IMR-90 (cell line): ENCODE data around the gene FLACC1. TPM values are rescaled to one million over a fixed set of nuclear protein-coding genes. Genes with fewer than 3 reads are reported as not detected.

Experiments
- ATAC-seq: fragments of 200-7000 bp; cut with Tn5 transposase; 2 replicates; pipeline ENCODE4 v1.9.1; 2020; ENCODE audit warnings: low read depth, mild to moderate bottlenecking, moderate library complexity
- BruUV-seq: library from RNA; stranded (reverse); fragments of 400-500 nt; replicated peaks from 2 replicates; lab custom pipeline; 2021; lab: Mats Ljungman, UMichigan
- CTCF ChIA-PET: fragments of 300-600 bp; formaldehyde crosslinking; extraction: SDS; loops from one replicate; lab custom pipeline; 2021; ENCODE audit warnings: antibody characterized with exemption; lab: Yijun Ruan, JAX
- POLR2A ChIA-PET: fragments of 300-600 bp; sonication (Branson Sonifier 250); formaldehyde crosslinking; loops from one replicate; lab custom pipeline; 2022; ENCODE audit warnings: antibody characterized with exemption; ENCODE audit not compliant: unreplicated experiment; lab: Charles Lee
- DNase-seq: peaks from one replicate; pipeline ENCODE4 v3.0.0; 2013
- H2AFZ ChIP-seq: replicated peaks from 2 replicates; pipeline ENCODE3; 2013; ENCODE audit warnings: low read length, mild to moderate bottlenecking; ENCODE audit not compliant: poor library complexity
- H2AK5ac ChIP-seq: 2 replicates; pipeline ENCODE4 v1.6.1; 2013; ENCODE audit warnings: low read depth, low read length, inconsistent platforms
- H2AK9ac ChIP-seq: replicated peaks from 2 replicates; pipeline ENCODE3; 2013; ENCODE audit warnings: mild to moderate bottlenecking, low read depth, low read length, moderate library complexity; ENCODE audit not compliant: poor library complexity
- H2BK120ac ChIP-seq: 2 replicates; pipeline ENCODE4 v1.6.1; 2013; ENCODE audit warnings: low read depth, low read length, inconsistent platforms
- H2BK15ac ChIP-seq: 3 replicates; pipeline ENCODE4 v1.6.1; 2013; ENCODE audit warnings: low read depth, low read length, inconsistent platforms
- H2BK20ac ChIP-seq: 2 replicates; pipeline ENCODE4 v1.6.1; 2013; ENCODE audit warnings: low read depth, mild to moderate bottlenecking, inconsistent platforms, low read length, moderate library complexity
- H2BK5ac ChIP-seq: 2 replicates; pipeline ENCODE4 v1.6.1; 2013; ENCODE audit warnings: mild to moderate bottlenecking, low read depth, low read length, inconsistent platforms; ENCODE audit not compliant: poor library complexity, severe bottlenecking
- H3K14ac ChIP-seq: replicated peaks from 2 replicates; pipeline ENCODE4 v1.6.1; 2013; ENCODE audit warnings: low read depth, low read length, inconsistent platforms
- H3K18ac ChIP-seq: 2 replicates; pipeline ENCODE4 v1.6.1; 2013; ENCODE audit warnings: low read depth, low read length, control low read depth
- H3K23ac ChIP-seq: 2 replicates; pipeline ENCODE4 v1.6.1; 2013; ENCODE audit warnings: low read depth, low read length, inconsistent platforms
- H3K27ac ChIP-seq: 2 replicates; pipeline ENCODE4 v1.5.1; 2013; ENCODE audit warnings: mild to moderate bottlenecking, control low read depth, low read length; ENCODE audit not compliant: insufficient read depth
- H3K27me3 ChIP-seq: 2 replicates; pipeline ENCODE4 v1.6.1; 2013; ENCODE audit warnings: low read length; ENCODE audit not compliant: control insufficient read depth, insufficient read depth
- H3K36me3 ChIP-seq: 2 replicates; pipeline ENCODE4 v1.6.1; 2013; ENCODE audit warnings: low read length, mixed read lengths; ENCODE audit not compliant: control insufficient read depth, insufficient read depth
- H3K4ac ChIP-seq: 2 replicates; pipeline ENCODE4 v1.6.1; 2013; ENCODE audit warnings: low read depth, low read length, inconsistent platforms
- H3K4me1 ChIP-seq: 2 replicates; pipeline ENCODE4 v1.6.1; 2013; ENCODE audit warnings: low read length, mixed read lengths; ENCODE audit not compliant: control insufficient read depth, insufficient read depth
- H3K4me2 ChIP-seq: 2 replicates; pipeline ENCODE4 v1.6.1; 2013; ENCODE audit warnings: low read depth, mild to moderate bottlenecking, control low read depth, low read length, moderate library complexity
- H3K4me3 ChIP-seq: 2 replicates; pipeline ENCODE4 v1.5.1; 2013; ENCODE audit warnings: low read depth, mild to moderate bottlenecking, control low read depth, low read length, moderate library complexity; ENCODE audit not compliant: insufficient read depth
- H3K56ac ChIP-seq: 2 replicates; pipeline ENCODE4 v1.6.1; 2013; ENCODE audit warnings: low read length, inconsistent platforms; ENCODE audit not compliant: insufficient read depth; ENCODE audit errors: extremely low read depth
- H3K79me1 ChIP-seq, 2 experiments: 2 replicates each; pipeline ENCODE4 v1.6.1; 2013; ENCODE audit warnings: low read length in 2 of 2, inconsistent platforms in 1 of 2, low read depth in 1 of 2
- H3K9ac ChIP-seq: 2 replicates; pipeline ENCODE4 v1.6.1; 2013; ENCODE audit warnings: low read depth, low read length, control low read depth
- H3K9me1 ChIP-seq: 2 replicates; pipeline ENCODE4 v1.6.1; 2013; ENCODE audit warnings: low read length, inconsistent platforms; ENCODE audit not compliant: insufficient read depth
- H3K9me3 ChIP-seq: 2 replicates; pipeline ENCODE4 v1.6.1; 2013; ENCODE audit warnings: low read length; ENCODE audit not compliant: control insufficient read depth, insufficient read depth
- H4K20me1 ChIP-seq: 2 replicates; pipeline ENCODE4 v1.6.1; 2013; ENCODE audit warnings: low read length, inconsistent platforms; ENCODE audit not compliant: insufficient read depth
- H4K5ac ChIP-seq: 2 replicates; pipeline ENCODE4 v1.6.1; 2013; ENCODE audit warnings: mild to moderate bottlenecking, low read depth, low read length, control low read depth
- H4K8ac ChIP-seq, 2 experiments: 2 replicates each; pipeline ENCODE4 v1.6.1; 2013; ENCODE audit warnings: low read depth in 2 of 2, low read length in 2 of 2, control low read depth in 1 of 2, inconsistent platforms in 1 of 2
- H4K91ac ChIP-seq: 2 replicates; pipeline ENCODE4 v1.6.1; 2013; ENCODE audit warnings: low read depth, low read length, inconsistent platforms; ENCODE audit not compliant: insufficient read depth
- BHLHE40 ChIP-seq: fragments of 150-350 bp; IDR thresholded peaks from 2 replicates; pipeline ENCODE4 v1.6.1; 2016; ENCODE audit warnings: mild to moderate bottlenecking, low read depth, low read length
- CHD1 ChIP-seq: IDR thresholded peaks from 2 replicates; pipeline ENCODE4 v1.6.1; 2012; ENCODE audit warnings: low read depth, low read length, improper control_type of control experiment
- CTCF ChIP-seq: conservative IDR thresholded peaks from 2 replicates; pipeline ENCODE4 v1.5.1; 2012; ENCODE audit warnings: mild to moderate bottlenecking, low read depth, low read length, improper control_type of control experiment
- ELK1 ChIP-seq: fragments of 150-350 bp; IDR thresholded peaks from 2 replicates; pipeline ENCODE4 v1.6.1; 2016; ENCODE audit warnings: low read depth, mild to moderate bottlenecking, low read length, moderate library complexity, borderline replicate concordance
- FOS ChIP-seq: fragments of 150-350 bp; IDR thresholded peaks from 2 replicates; pipeline ENCODE4 v1.6.1; 2016; ENCODE audit warnings: low read depth, low read length
- MAFK ChIP-seq: IDR thresholded peaks from 2 replicates; pipeline ENCODE4 v1.6.1; 2012; ENCODE audit warnings: low read depth, low read length, improper control_type of control experiment
- MAZ ChIP-seq: IDR thresholded peaks from 2 replicates; pipeline ENCODE4 v1.6.1; 2012; ENCODE audit warnings: low read depth, mild to moderate bottlenecking, low read length, improper control_type of control experiment, moderate library complexity, borderline replicate concordance
- MXI1 ChIP-seq: IDR thresholded peaks from 2 replicates; pipeline ENCODE4 v1.6.1; 2012; ENCODE audit warnings: low read depth, mild to moderate bottlenecking, low read length, moderate library complexity, borderline replicate concordance
- NFE2L2 ChIP-seq: fragments of 150-350 bp; IDR thresholded peaks from 2 replicates; pipeline ENCODE4 v1.6.1; 2016; ENCODE audit warnings: low read depth, mild to moderate bottlenecking, low read length
- POLR2A ChIP-seq: IDR thresholded peaks from 2 replicates; pipeline ENCODE4 v1.6.1; 2012; ENCODE audit warnings: mild to moderate bottlenecking, low read depth, low read length
- RAD21 ChIP-seq: IDR thresholded peaks from 2 replicates; pipeline ENCODE4 v1.6.1; 2012; ENCODE audit warnings: low read length, improper control_type of control experiment
- SMC3 ChIP-seq: fragments of 150-350 bp; IDR thresholded peaks from 2 replicates; pipeline ENCODE4 v1.6.1; 2016; ENCODE audit warnings: low read depth, mild to moderate bottlenecking, antibody characterized with exemption, low read length, moderate library complexity
- USF2 ChIP-seq: fragments of 150-350 bp; IDR thresholded peaks from 2 replicates; pipeline ENCODE4 v1.6.1; 2017; ENCODE audit warnings: mild to moderate bottlenecking, antibody characterized with exemption, low read length, low read depth
- WGBS, 2 experiments: methylation state at CpG; one replicate each; pipeline versions ENCODE4 v1.1.5 to v1.1.7; 2013; ENCODE audit warnings: missing lambda C conversion rate in 2 of 2; ENCODE audit not compliant: insufficient read length in 1 of 2; ENCODE audit errors: extremely low coverage in 2 of 2; 5-methylcytosine and 5-hydroxymethylcytosine counted together
- dilution Hi-C: fragments of 300-500 bp; cut with HindIII; formaldehyde crosslinking; loops from one replicate; pipeline ENCODE4 v1.14.3; 2018; ENCODE audit warnings: low sequenced_read_pairs; ENCODE audit not compliant: unreplicated experiment
- in situ Hi-C: fragments of 300-500 bp; cut with MboI; formaldehyde crosslinking; loops from 3 replicates; pipeline ENCODE4 v1.14.3; 2019; ENCODE audit warnings: low sequenced_read_pairs, inconsistent platforms, mixed read lengths
- intact Hi-C: fragments of 100-400 bp; cut with micrococcal nuclease; formaldehyde crosslinking; loops from 2 replicates; pipeline ENCODE4 v1.10.0; 2022
- polyA plus RNA-seq, 3 experiments: library from polyadenylated mRNA; depleted of rRNA; stranded (reverse); fragments of >200 nt; gene quantifications; 2 replicates each; pipeline ENCODE4 v1.2.3, GENCODE V29; 2012; ENCODE audit warnings: low replicate concordance in 1 of 3
- total RNA-seq: library from RNA; depleted of rRNA; stranded (reverse); fragments of >200 nt; gene quantifications from 2 replicates; pipeline ENCODE4 v1.2.3, GENCODE V29; 2012

Gene FLACC1
- total and polyA plus RNA-seq, 2 of the 4 experiments (the other 2 are of a cell fraction) = 0.32 to 0.54 TPM

- ATAC-seq = no peak
- no peak overlapping the region for H4K5ac ChIP-seq
- peaks cover 0 to 3% of the 10 kb centered on the region in 2 experiments; a peak in 2 of 4 replicates for H3K79me1 ChIP-seq
- BruUV-seq = no TSS peak
- no peak overlapping the region for H3K27ac ChIP-seq
- ChIA-PET CTCF (interaction anchor here (0.6 kb wide), 2 partner anchors 17 to 1324 kb away, joined by 3 to 9 read pairs; no protein-coding TSS in a partner anchor), POLR2A (no interaction called here)
- dilution Hi-C loops (no loop called here), intact Hi-C loops (no loop called here), in situ Hi-C loops (no loop called here)
- DNase-seq = no peak
- 0 out of 2 replicates have a peak, but pooled peaks cover 4% of the 10 kb centered on the region for H3K9me1 ChIP-seq
- H3K27me3 ChIP-seq = no peaks in the 10 kb centered on the region
- no peak overlapping the region for H4K8ac ChIP-seq
- no peak overlapping the region for H3K4ac ChIP-seq
- no peak overlapping the region for H4K91ac ChIP-seq
- no peak overlapping the region for H3K56ac ChIP-seq
- no peak overlapping the region for H2BK15ac ChIP-seq
- no peak overlapping the region for H2BK120ac ChIP-seq
- no peak overlapping the region for H3K14ac ChIP-seq
- no peak overlapping the region for H2BK5ac ChIP-seq
- H3K9ac ChIP-seq = no peak overlapping the region
- TF ChIP-seq MAZ (no peak), ELK1 (no peak), NFE2L2 (no peak), POLR2A (no peak), MAFK (no peak), CTCF (no peak), CHD1 (no peak), FOS (no peak), RAD21 (no peak), USF2 (no peak), BHLHE40 (no peak), MXI1 (no peak), SMC3 (no peak)
- no peak overlapping the region for H3K4me3 ChIP-seq
- no peak overlapping the region for H3K18ac ChIP-seq
- H3K9me3 ChIP-seq = no peaks in the 10 kb centered on the region
- WGBS, 2 experiments = 100% methylated on average over 3 of the region's 9 CpGs; no CpG with 5 or more reads in 1 of the 2 experiments
- no peaks in the 10 kb centered on the region for H4K20me1 ChIP-seq
- no peak overlapping the region for H2BK20ac ChIP-seq
- peaks cover 21% of the 10 kb centered on the region for H3K36me3 ChIP-seq
- H2AK5ac ChIP-seq = no peak overlapping the region
- H2AFZ ChIP-seq = no peak overlapping the region
- H3K23ac ChIP-seq = no peak overlapping the region
- H2AK9ac ChIP-seq = no peak overlapping the region
- no peak overlapping the region for H3K4me2 ChIP-seq
- H3K4me1 ChIP-seq = no peaks in the 10 kb centered on the region
Measured at GRCh38 chr2:201273330-201273983, 83.7 kb downstream of the FLACC1 start.
